ENCODE results near the gene DEPDC4.
"Not testable (repeated sequence)": the region's sequence is repeated elsewhere in the genome, so short reads cannot be mapped to it uniquely, and the experiment has no call there.

The DEPDC4 gene

GRCh38 chr12:100258127-100258526 is 8.8 kb downstream of the DEPDC4 start:
- DNase-seq = no peak

DNA sequence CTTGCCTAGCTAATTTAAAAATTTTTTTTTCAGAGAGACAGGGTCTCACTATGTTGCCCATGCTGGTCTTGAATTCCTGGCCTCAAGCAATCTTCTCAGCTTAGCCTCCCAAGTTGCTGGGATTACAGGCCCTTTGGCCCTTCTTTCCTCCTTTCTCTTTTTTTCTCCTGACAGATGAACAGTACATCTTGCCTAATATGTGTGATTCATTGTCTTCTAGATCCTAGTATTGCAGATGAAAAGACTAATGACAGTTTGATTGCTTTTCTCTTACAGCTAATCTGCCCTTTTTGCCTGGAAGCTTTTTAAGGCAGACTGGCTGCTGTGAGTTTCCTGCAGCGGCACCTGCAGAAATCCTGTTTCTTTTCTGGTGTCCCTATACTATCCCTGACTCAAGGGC is 12.0 kb downstream of the DEPDC4 start:
- DNase-seq = no peak

DNA sequence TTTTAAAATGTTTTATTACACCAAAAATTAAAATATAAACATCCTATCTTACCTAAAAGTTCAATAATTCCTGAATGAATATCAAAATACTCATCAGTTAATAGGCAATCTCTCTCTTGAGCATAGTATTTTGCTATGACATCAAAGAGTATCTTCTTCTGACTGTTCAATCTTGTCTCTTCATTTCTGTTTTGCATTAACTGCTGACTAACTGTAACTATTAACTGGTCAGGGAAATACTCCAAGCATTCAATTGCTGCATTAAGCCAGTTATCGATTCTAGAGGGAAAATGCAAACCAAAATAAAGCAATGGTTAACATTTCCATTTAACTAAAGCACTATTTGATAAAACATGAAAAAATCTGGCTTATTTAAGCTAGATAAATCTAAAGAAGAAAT is 13.4 kb downstream of the DEPDC4 start:
- no peak for DNase-seq

GRCh38 chr12:100251917-100252316 is 15.0 kb downstream of the DEPDC4 start:
- no peak for DNase-seq

DNA sequence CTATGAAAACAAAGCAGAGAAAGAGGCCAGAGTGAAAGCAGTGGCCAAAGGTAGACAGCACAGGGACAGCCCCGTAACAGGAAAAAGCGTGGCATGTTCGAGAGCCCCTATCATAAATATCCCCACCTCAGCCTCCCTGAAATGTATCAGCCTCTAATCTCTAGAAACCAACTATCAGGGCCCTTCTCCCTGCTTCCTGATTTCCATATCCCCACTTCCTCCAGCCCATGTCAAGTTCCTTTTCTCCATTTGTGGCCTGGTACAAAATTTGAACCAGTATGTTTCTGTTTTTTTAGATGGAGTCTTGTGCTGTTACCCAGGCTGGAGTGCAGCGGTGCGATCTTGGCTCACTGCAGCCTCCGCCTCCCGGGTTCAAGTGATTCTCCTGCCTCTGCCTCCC is 16.9 kb downstream of the DEPDC4 start:
- DNase-seq = no peak

DNA sequence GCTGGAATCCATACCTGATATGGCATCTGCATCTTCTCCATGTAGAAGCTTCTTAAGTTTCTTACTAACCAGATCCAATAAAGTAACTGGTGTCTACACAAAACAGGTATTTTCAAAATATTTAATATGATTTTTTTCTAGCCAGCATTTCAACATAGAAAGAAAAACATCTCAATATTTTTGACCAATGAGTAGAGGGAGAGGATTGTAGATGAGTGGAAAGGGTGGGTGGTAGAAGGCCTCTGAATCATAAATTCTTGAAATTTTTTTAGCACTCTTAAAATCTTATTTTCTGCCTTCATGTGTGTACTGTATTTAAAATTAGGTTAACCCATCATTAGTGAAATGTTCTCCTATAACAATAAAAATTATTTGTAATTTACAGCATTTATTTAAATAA is 18.0 kb downstream of the DEPDC4 start:
- DNase-seq = no peak

DNA sequence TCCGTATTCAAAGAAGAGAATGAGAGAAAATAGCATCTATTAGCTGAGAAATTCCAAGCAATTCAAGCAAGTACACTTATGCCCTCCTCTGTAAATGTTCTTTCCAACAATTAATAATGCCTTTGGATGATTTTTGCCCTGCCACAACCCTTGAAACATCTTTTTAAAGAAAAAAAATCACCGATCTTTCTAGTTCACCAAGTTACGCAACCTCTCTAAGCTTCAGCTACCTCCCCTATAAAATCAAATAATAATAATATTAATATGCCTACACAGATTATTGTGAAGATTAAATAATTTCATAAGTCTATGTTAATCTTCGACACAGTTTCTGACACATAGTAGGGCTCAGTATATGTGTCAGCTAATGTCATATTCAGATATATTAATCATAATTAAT is 19.1 kb downstream of the DEPDC4 start:
- no peak for DNase-seq

DNA sequence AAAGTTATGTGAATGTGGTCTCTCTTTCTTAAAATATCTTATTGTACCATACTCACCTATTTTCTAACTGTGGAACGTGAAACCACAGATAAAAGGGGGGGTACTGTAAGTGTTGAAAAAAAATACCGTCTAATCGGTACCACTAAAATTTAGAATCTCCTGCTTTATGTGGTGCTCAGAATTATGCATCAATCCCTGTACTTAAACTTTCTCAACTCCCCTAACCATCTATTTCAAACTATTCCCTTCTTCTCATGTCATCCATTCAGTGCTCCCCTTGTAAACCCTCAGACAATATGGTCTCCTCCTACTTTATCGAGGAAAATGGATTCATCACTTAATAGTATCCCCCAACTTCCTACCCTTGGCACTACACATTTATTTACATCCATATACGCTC is 23.7 kb downstream of the DEPDC4 start:
- no peak for DNase-seq

- DNase-seq = no peak
These were observed 27.3 kb downstream of the DEPDC4 start for GRCh38 chr12:100239589-100239988.

- DNase-seq = no peak
These were observed 28.1 kb downstream of the DEPDC4 start for GRCh38 chr12:100238801-100239200.

DNA sequence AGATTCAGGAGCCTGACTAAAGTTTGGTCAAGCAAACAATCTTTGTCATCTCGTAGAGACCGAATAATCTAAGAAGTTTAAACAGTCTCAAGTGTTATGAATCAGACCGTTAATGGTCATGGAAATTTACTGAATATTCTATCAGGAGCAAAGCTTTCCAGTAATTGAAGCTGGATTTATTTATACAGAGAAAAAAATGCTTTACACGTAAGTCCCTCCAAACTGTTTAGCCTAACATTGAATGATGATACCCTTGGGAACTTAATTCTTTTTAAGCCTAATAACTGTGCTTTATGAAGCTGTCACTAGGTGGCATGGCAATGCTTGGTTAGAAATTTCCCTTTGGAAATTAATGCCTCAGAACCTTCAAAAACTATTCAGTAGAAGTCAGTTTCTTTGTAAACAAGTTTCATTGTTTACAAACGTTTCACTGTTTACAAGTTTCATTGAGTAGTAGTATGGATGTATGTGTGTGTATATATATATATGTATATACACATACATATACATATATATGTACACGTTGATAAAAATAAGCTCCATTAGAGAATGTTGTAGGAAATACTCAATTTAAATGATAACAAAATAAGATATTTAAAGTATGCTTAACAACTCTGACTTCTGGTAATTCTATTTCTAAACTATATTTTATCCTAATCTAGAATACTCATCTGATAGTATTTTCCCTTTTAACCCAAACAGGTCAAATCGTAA is 32.1 kb downstream of the DEPDC4 start:
- peak in 1 of 2 experiments; percentile 4 for DNase-seq

DNA sequence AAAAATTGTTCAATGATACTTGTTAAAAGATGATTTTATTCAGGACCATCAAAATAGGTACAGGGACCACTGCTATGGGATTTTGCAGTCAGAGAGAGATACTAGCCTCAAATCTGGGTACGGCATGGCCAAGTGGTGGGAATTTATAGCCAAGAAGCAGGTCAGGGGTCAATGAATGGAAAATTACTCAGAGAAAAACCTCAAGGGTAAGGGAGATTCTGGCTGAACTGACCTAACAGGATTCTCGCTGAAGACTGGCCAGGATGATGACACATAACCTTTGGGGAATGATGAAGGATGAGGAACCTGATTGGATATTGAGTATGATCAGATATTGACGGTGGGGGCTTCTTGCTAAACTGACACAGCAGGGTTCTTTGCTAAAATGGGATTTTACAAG is 32.7 kb downstream of the DEPDC4 start:
- DNase-seq = no peak

DNA sequence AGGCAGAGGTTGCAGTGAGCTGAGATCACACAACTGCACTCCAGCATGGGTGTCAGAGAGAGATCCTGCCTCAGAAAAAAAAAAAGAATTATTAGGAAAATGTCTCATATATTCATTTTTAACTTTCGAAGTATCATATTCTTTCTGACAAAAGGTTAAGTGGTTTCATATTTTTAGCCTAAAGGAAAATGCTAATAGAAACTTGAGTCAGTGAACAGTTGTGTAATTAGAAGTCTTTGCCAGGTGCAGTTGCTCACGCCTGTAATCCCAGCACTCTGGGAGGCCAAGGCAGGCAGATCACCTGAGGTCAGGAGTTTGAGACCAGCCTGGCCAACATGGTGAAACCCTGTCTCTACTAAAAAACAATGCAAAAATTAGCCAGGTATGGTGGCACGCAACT is 35.0 kb downstream of the DEPDC4 start:
- DNase-seq = not testable (repeated sequence)

DNA sequence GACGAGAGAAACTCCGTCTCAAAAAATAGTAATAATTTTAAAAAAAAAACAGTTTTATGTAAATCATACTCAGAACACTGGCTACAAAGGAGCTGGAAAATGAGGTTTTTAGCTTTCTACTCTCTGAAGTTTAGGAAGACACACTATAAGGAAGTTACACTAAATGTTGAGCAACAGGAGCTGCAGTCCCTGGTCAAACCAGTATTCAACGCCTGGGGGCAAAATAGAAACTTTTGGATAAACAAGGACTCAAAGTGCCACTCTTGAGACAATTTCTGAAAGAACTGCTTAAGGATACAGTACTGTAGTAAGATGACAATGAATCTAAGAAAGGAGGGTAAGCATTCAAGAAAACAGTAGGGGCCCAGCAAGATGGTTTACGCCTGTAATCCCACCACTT is 37.0 kb downstream of the DEPDC4 start:
- no peak for DNase-seq

- DNase-seq = no peak
These were observed 37.7 kb downstream of the DEPDC4 start for GRCh38 chr12:100229036-100229635.

GRCh38 chr12:100225491-100225890 is 41.4 kb downstream of the DEPDC4 start:
- no peak for DNase-seq

DNA sequence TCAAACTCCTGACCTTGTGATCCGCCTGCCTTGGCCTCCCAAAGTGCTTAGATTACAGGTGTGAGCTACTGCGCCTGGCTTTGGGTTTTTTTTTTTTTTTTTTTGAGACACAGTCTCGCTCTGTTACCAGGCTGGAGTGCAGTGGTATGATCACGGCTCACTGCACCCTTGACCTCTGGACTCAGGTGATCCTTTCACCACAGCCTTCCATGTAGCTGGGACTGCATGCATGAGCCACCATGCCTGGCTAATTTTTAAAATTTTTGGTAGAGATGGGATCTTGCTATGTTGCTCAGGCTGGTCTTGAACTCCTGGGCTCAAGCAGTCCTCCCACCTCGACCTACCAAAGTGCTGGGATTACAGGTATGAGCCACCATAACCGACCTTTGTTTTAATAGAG is 44.7 kb downstream of the DEPDC4 start:
- not testable (repeated sequence) for DNase-seq

DNA sequence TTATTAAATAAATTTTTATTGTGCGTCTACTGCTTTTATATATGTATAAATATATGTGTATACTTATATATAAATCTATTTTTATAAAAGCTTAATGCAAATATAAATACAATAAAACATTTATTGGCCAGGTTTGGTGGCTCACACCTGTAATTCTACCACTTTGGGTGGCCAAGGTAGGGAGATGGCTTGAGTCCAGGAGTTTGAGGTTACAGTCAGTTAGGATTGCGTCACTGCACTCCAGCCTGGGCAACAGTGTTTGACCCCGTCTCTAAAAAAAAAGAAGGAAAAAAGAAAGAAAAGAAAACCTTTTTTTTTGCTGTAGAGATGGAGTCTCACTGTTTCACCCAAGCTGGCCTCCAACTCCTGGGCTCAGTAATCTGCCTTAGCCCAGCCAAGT is 45.4 kb downstream of the DEPDC4 start:
- DNase-seq = no peak

GRCh38 chr12:100219328-100220109 is 47.4 kb downstream of the DEPDC4 start:
- no peak for DNase-seq

DNA sequence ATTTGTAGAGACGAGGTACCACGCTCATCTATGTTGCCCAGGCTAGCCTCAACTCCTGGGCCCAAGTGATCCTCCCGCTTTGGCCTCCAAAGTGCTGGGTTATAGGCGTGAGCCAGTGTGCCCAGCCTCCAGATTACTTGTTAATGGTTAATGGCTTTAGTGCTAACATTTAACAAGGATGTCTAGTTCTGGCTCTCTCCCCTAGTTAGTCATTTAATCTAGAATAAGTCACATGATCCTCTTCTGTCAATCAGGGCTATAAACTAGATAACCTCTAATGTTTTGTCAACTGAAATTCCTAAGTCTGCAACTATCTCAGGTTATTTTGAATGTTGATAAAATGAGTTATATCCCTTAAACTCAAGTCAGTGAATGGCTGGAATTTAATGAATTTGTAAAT is 50.5 kb downstream of the DEPDC4 start:
- no peak for DNase-seq

DNA sequence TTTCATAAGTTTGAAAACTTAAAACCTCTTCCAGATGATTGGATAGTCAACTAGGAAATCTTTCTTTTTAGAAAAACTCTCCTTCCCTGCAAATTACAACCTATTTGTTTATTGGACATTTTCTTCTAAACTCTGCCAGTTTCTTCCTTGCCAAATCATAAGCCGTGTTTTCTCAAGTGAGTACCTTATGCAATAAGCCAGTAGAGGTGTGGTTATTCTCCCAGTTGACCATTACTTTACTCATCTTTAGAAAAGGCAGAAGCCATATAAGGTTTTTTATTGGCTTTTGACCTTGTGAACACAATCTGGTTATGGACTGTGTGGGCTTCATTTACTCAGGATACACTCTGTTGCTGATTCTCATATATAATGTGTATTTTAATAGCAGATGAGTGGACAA is 51.7 kb downstream of the DEPDC4 start:
- DNase-seq = no peak

- DNase-seq = no peak
These were observed 52.4 kb downstream of the DEPDC4 start for GRCh38 chr12:100214518-100214917.

- DNase-seq = no peak
These were observed 53.6 kb downstream of the DEPDC4 start for GRCh38 chr12:100213016-100213891.
